IMR-90 (cell line): ENCODE measurements around the gene TMEM14A. TPM values are rescaled to one million over a fixed set of nuclear protein-coding genes. Genes with fewer than 3 reads are reported as not detected.

ENCODE experiments used
- ATAC-seq: fragments of 200-7000 bp; cut with Tn5 transposase; 2 replicates; pipeline ENCODE4 v1.9.1; 2020; ENCODE audit warnings: low read depth, mild to moderate bottlenecking, moderate library complexity
- BruUV-seq: library from RNA; stranded (reverse); fragments of 400-500 nt; replicated peaks from 2 replicates; lab custom pipeline; 2021; lab: Mats Ljungman, UMichigan
- CTCF ChIA-PET: fragments of 300-600 bp; formaldehyde crosslinking; extraction: SDS; loops from one replicate; lab custom pipeline; 2021; ENCODE audit warnings: antibody characterized with exemption; lab: Yijun Ruan, JAX
- POLR2A ChIA-PET: fragments of 300-600 bp; sonication (Branson Sonifier 250); formaldehyde crosslinking; loops from one replicate; lab custom pipeline; 2022; ENCODE audit warnings: antibody characterized with exemption; ENCODE audit not compliant: unreplicated experiment; lab: Charles Lee
- DNase-seq: peaks from one replicate; pipeline ENCODE4 v3.0.0; 2013
- H2AFZ ChIP-seq: replicated peaks from 2 replicates; pipeline ENCODE3; 2013; ENCODE audit warnings: low read length, mild to moderate bottlenecking; ENCODE audit not compliant: poor library complexity
- H2AK5ac ChIP-seq: 2 replicates; pipeline ENCODE4 v1.6.1; 2013; ENCODE audit warnings: low read depth, low read length, inconsistent platforms
- H2AK9ac ChIP-seq: replicated peaks from 2 replicates; pipeline ENCODE3; 2013; ENCODE audit warnings: mild to moderate bottlenecking, low read depth, low read length, moderate library complexity; ENCODE audit not compliant: poor library complexity
- H2BK120ac ChIP-seq: 2 replicates; pipeline ENCODE4 v1.6.1; 2013; ENCODE audit warnings: low read depth, low read length, inconsistent platforms
- H2BK15ac ChIP-seq: 3 replicates; pipeline ENCODE4 v1.6.1; 2013; ENCODE audit warnings: low read depth, low read length, inconsistent platforms
- H2BK20ac ChIP-seq: 2 replicates; pipeline ENCODE4 v1.6.1; 2013; ENCODE audit warnings: low read depth, mild to moderate bottlenecking, inconsistent platforms, low read length, moderate library complexity
- H2BK5ac ChIP-seq: 2 replicates; pipeline ENCODE4 v1.6.1; 2013; ENCODE audit warnings: mild to moderate bottlenecking, low read depth, low read length, inconsistent platforms; ENCODE audit not compliant: poor library complexity, severe bottlenecking
- H3K14ac ChIP-seq: replicated peaks from 2 replicates; pipeline ENCODE4 v1.6.1; 2013; ENCODE audit warnings: low read depth, low read length, inconsistent platforms
- H3K18ac ChIP-seq: 2 replicates; pipeline ENCODE4 v1.6.1; 2013; ENCODE audit warnings: low read depth, low read length, control low read depth
- H3K23ac ChIP-seq: 2 replicates; pipeline ENCODE4 v1.6.1; 2013; ENCODE audit warnings: low read depth, low read length, inconsistent platforms
- H3K27ac ChIP-seq: 2 replicates; pipeline ENCODE4 v1.5.1; 2013; ENCODE audit warnings: mild to moderate bottlenecking, control low read depth, low read length; ENCODE audit not compliant: insufficient read depth
- H3K27me3 ChIP-seq: 2 replicates; pipeline ENCODE4 v1.6.1; 2013; ENCODE audit warnings: low read length; ENCODE audit not compliant: control insufficient read depth, insufficient read depth
- H3K36me3 ChIP-seq: 2 replicates; pipeline ENCODE4 v1.6.1; 2013; ENCODE audit warnings: low read length, mixed read lengths; ENCODE audit not compliant: control insufficient read depth, insufficient read depth
- H3K4ac ChIP-seq: 2 replicates; pipeline ENCODE4 v1.6.1; 2013; ENCODE audit warnings: low read depth, low read length, inconsistent platforms
- H3K4me1 ChIP-seq: 2 replicates; pipeline ENCODE4 v1.6.1; 2013; ENCODE audit warnings: low read length, mixed read lengths; ENCODE audit not compliant: control insufficient read depth, insufficient read depth
- H3K4me2 ChIP-seq: 2 replicates; pipeline ENCODE4 v1.6.1; 2013; ENCODE audit warnings: low read depth, mild to moderate bottlenecking, control low read depth, low read length, moderate library complexity
- H3K4me3 ChIP-seq: 2 replicates; pipeline ENCODE4 v1.5.1; 2013; ENCODE audit warnings: low read depth, mild to moderate bottlenecking, control low read depth, low read length, moderate library complexity; ENCODE audit not compliant: insufficient read depth
- H3K56ac ChIP-seq: 2 replicates; pipeline ENCODE4 v1.6.1; 2013; ENCODE audit warnings: low read length, inconsistent platforms; ENCODE audit not compliant: insufficient read depth; ENCODE audit errors: extremely low read depth
- H3K79me1 ChIP-seq, 2 experiments: 2 replicates each; pipeline ENCODE4 v1.6.1; 2013; ENCODE audit warnings: low read length in 2 of 2, inconsistent platforms in 1 of 2, low read depth in 1 of 2
- H3K9ac ChIP-seq: 2 replicates; pipeline ENCODE4 v1.6.1; 2013; ENCODE audit warnings: low read depth, low read length, control low read depth
- H3K9me1 ChIP-seq: 2 replicates; pipeline ENCODE4 v1.6.1; 2013; ENCODE audit warnings: low read length, inconsistent platforms; ENCODE audit not compliant: insufficient read depth
- H3K9me3 ChIP-seq: 2 replicates; pipeline ENCODE4 v1.6.1; 2013; ENCODE audit warnings: low read length; ENCODE audit not compliant: control insufficient read depth, insufficient read depth
- H4K20me1 ChIP-seq: 2 replicates; pipeline ENCODE4 v1.6.1; 2013; ENCODE audit warnings: low read length, inconsistent platforms; ENCODE audit not compliant: insufficient read depth
- H4K5ac ChIP-seq: 2 replicates; pipeline ENCODE4 v1.6.1; 2013; ENCODE audit warnings: mild to moderate bottlenecking, low read depth, low read length, control low read depth
- H4K8ac ChIP-seq, 2 experiments: 2 replicates each; pipeline ENCODE4 v1.6.1; 2013; ENCODE audit warnings: low read depth in 2 of 2, low read length in 2 of 2, control low read depth in 1 of 2, inconsistent platforms in 1 of 2
- H4K91ac ChIP-seq: 2 replicates; pipeline ENCODE4 v1.6.1; 2013; ENCODE audit warnings: low read depth, low read length, inconsistent platforms; ENCODE audit not compliant: insufficient read depth
- CHD1 ChIP-seq: IDR thresholded peaks from 2 replicates; pipeline ENCODE4 v1.6.1; 2012; ENCODE audit warnings: low read depth, low read length, improper control_type of control experiment
- MAFK ChIP-seq: IDR thresholded peaks from 2 replicates; pipeline ENCODE4 v1.6.1; 2012; ENCODE audit warnings: low read depth, low read length, improper control_type of control experiment
- MAZ ChIP-seq: IDR thresholded peaks from 2 replicates; pipeline ENCODE4 v1.6.1; 2012; ENCODE audit warnings: low read depth, mild to moderate bottlenecking, low read length, improper control_type of control experiment, moderate library complexity, borderline replicate concordance
- MXI1 ChIP-seq: IDR thresholded peaks from 2 replicates; pipeline ENCODE4 v1.6.1; 2012; ENCODE audit warnings: low read depth, mild to moderate bottlenecking, low read length, moderate library complexity, borderline replicate concordance
- POLR2A ChIP-seq: IDR thresholded peaks from 2 replicates; pipeline ENCODE4 v1.6.1; 2012; ENCODE audit warnings: mild to moderate bottlenecking, low read depth, low read length
- RCOR1 ChIP-seq: IDR thresholded peaks from 2 replicates; pipeline ENCODE4 v1.6.1; 2012; ENCODE audit warnings: mild to moderate bottlenecking, low read length, improper control_type of control experiment; ENCODE audit not compliant: insufficient replicate concordance
- SMC3 ChIP-seq: fragments of 150-350 bp; IDR thresholded peaks from 2 replicates; pipeline ENCODE4 v1.6.1; 2016; ENCODE audit warnings: low read depth, mild to moderate bottlenecking, antibody characterized with exemption, low read length, moderate library complexity
- whole genome bisulfite sequencing, 2 experiments: methylation state at CpG; one replicate each; pipeline versions ENCODE4 v1.1.5 to v1.1.7; 2013; ENCODE audit warnings: missing lambda C conversion rate in 2 of 2; ENCODE audit not compliant: insufficient read length in 1 of 2; ENCODE audit errors: extremely low coverage in 2 of 2; 5-methylcytosine and 5-hydroxymethylcytosine counted together
- dilution Hi-C: fragments of 300-500 bp; cut with HindIII; formaldehyde crosslinking; loops from one replicate; pipeline ENCODE4 v1.14.3; 2018; ENCODE audit warnings: low sequenced_read_pairs; ENCODE audit not compliant: unreplicated experiment
- in situ Hi-C: fragments of 300-500 bp; cut with MboI; formaldehyde crosslinking; loops from 3 replicates; pipeline ENCODE4 v1.14.3; 2019; ENCODE audit warnings: low sequenced_read_pairs, inconsistent platforms, mixed read lengths
- intact Hi-C: fragments of 100-400 bp; cut with micrococcal nuclease; formaldehyde crosslinking; loops from 2 replicates; pipeline ENCODE4 v1.10.0; 2022
- polyA plus RNA-seq, 3 experiments: library from polyadenylated mRNA; depleted of rRNA; stranded (reverse); fragments of >200 nt; gene quantifications; 2 replicates each; pipeline ENCODE4 v1.2.3, GENCODE V29; 2012; ENCODE audit warnings: low replicate concordance in 1 of 3
- total RNA-seq: library from RNA; depleted of rRNA; stranded (reverse); fragments of >200 nt; gene quantifications from 2 replicates; pipeline ENCODE4 v1.2.3, GENCODE V29; 2012
- TF ChIP-seq, protein P1 (sequence below): fragments of 150-350 bp; IDR thresholded peaks from 2 replicates; pipeline ENCODE4 v1.6.1; 2016; ENCODE audit warnings: low read depth, mild to moderate bottlenecking, low read length, moderate library complexity, borderline replicate concordance

Gene TMEM14A
- total and polyA plus RNA-seq, 2 of the 4 experiments (the other 2 are of a cell fraction): 18.5 to 25.1 TPM

DNA sequence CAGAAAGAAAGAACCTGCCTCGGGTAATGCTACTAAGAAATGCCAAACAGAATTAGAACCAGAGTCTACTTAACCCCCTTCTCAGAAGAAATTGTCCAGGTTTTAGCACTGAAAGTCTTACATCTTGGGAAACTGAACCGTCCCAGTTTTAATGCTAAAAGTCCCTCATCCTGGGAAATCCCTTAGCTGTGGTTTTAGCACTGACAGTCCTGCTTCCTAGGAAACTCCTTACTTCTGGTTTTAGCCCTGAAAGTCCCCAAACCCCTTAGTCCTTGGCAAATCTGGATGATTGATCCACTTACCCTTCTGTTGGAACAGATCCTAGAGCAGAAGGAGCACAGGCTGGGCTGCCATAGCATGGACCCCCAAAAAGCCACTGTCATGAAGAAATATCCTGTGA is 4.8 kb upstream of the TMEM14A start:
- DNase-seq (no peak), ATAC-seq (no peak)
- peak overlapping the region; percentile 87; the same call in 1 of the 2 replicates for H3K4me2 ChIP-seq
- no peak overlapping the region; the same call in 1 of the 2 replicates for H3K9ac ChIP-seq
- no peak overlapping the region for H2BK15ac ChIP-seq
- in situ Hi-C loops (loop anchor here (5.0 kb wide), 1 partner anchor 379 kb away; no protein-coding TSS in a partner anchor), dilution Hi-C loops (loop anchor here (25.0 kb wide), 1 partner anchor 254 kb away; the partner anchor contains the start of gene EFHC1), intact Hi-C loops (no loop called here)
- no peak overlapping the region for H3K14ac ChIP-seq
- no peak overlapping the region for H3K56ac ChIP-seq
- H3K36me3 ChIP-seq: no peaks in the 10 kb centered on the region
- H3K27ac ChIP-seq: no peak overlapping the region
- no peak overlapping the region for H2BK20ac ChIP-seq
- BruUV-seq: no TSS peak
- no peak overlapping the region; the same call in 1 of the 2 replicates for H3K4me3 ChIP-seq
- no peak overlapping the region for H3K18ac ChIP-seq
- no peak overlapping the region for H4K5ac ChIP-seq
- TF ChIP-seq POLR2A (no peak), CHD1 (no peak), MAZ (no peak), MAFK (no peak), SMC3 (no peak), RCOR1 (no peak), MXI1 (no peak)
- TF ChIP-seq, protein P1, sequence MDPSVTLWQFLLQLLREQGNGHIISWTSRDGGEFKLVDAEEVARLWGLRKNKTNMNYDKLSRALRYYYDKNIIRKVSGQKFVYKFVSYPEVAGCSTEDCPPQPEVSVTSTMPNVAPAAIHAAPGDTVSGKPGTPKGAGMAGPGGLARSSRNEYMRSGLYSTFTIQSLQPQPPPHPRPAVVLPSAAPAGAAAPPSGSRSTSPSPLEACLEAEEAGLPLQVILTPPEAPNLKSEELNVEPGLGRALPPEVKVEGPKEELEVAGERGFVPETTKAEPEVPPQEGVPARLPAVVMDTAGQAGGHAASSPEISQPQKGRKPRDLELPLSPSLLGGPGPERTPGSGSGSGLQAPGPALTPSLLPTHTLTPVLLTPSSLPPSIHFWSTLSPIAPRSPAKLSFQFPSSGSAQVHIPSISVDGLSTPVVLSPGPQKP: no peak
- no peaks in the 10 kb centered on the region for H3K27me3 ChIP-seq
- CTCF ChIA-PET: interaction anchor here (2.1 kb wide), 1 partner anchor 15 kb away, joined by 10 read pairs; no protein-coding TSS in a partner anchor
- WGBS, 2 experiments: no CpG with 5 or more reads among the region's 2 CpGs
- H4K91ac ChIP-seq: no peak overlapping the region
- peaks cover 7% of the 10 kb centered on the region for H3K4me1 ChIP-seq
- H3K23ac ChIP-seq: no peak overlapping the region
- no peak overlapping the region for H2AK9ac ChIP-seq
- H2BK5ac ChIP-seq: no peak overlapping the region
- H3K4ac ChIP-seq: no peak overlapping the region
- no peak overlapping the region for H2AK5ac ChIP-seq
- POLR2A ChIA-PET: no interaction called here
- H2BK120ac ChIP-seq: no peak overlapping the region
- H4K20me1 ChIP-seq: no peaks in the 10 kb centered on the region
- peaks cover 12 to 32% of the 10 kb centered on the region in 2 experiments; a peak in 3 of 4 replicates for H3K79me1 ChIP-seq
- no peak overlapping the region for H2AFZ ChIP-seq
- peaks cover 9% of the 10 kb centered on the region; the same call in 1 of the 2 replicates for H3K9me1 ChIP-seq
- no peak overlapping the region for H4K8ac ChIP-seq
- H3K9me3 ChIP-seq: no peaks in the 10 kb centered on the region
